Measurements from ENCODE around the gene EDEM3. TPM values are rescaled to one million over a fixed set of nuclear protein-coding genes. Genes with fewer than 3 reads are reported as not detected.

EDEM3 gene
- total RNA-seq, 3 donors from 2014 or later (not counting 1 experiment from before 2014, with no cell fraction given), result 8.9 to 15.4 (median 15.1) TPM

DNA sequence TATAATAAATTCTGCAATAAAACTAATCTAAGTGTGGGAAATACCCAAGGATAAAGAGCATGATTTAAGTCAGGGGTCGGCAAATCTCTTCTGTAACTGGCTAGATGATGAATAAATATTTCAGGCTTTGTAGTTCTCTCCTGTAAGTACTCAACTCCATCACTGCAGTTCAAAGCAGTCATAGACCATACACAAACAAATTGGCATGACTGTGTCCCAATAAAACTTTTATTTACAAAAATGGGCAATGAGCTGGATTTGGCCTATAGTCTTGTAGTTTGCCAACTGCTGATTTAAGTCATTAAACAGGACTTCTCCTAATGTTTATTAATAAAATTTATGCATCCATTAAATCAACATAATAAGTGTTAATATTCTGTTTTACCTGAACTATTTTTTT, 49.4 kb downstream of the EDEM3 start:
- Mint-ChIP-seq H3K9me3 (no peaks in the 10 kb centered on the region), H3K4me1 (no peaks in the 10 kb centered on the region), H3K4me3 (no peak overlapping the region), H3K27me3 (ENCODE audit: low read depth in 2 of 2) (no peaks in the 10 kb centered on the region), H3K27ac (no peak overlapping the region), H3K36me3 (peaks cover 33% of the 10 kb centered on the region)
- DNase-seq (no peak), ATAC-seq (no peak)
- no peaks in the 10 kb centered on the region for H3K9me3 ChIP-seq (ENCODE audit: control insufficient read depth, insufficient read depth, low read length)
- 100% methylated on average over 1 of the region's 1 CpG for WGBS (ENCODE audit: insufficient coverage)
- H3K36me3 ChIP-seq (ENCODE audit: control insufficient read depth, insufficient read depth, low read length), result peaks cover 83% of the 10 kb centered on the region
- TF ChIP-seq CTCF (IDR thresholded peaks at IDR 0.05), result no peak
- no peaks in the 10 kb centered on the region for H3K4me1 ChIP-seq (ENCODE audit: control insufficient read depth, insufficient read depth, low read length)
- no peak overlapping the region for H3K4me3 ChIP-seq (ENCODE audit: low read length)
- H3K27ac ChIP-seq (ENCODE audit: low read length), result no peak overlapping the region
- intact Hi-C loops (cut with micrococcal nuclease), result no loop called here
- H3K27me3 ChIP-seq (ENCODE audit: control insufficient read depth, insufficient read depth, low read length), result no peaks in the 10 kb centered on the region

GRCh38 chr1:184701816-184702215, 52.8 kb downstream of the EDEM3 start:
- H3K36me3 Mint-ChIP-seq, result peaks cover 20% of the 10 kb centered on the region
- no peak for DNase-seq
- Histone ChIP-seq H3K9me3 (ENCODE audit: control insufficient read depth, insufficient read depth, low read length) (no peaks in the 10 kb centered on the region), H3K4me1 (ENCODE audit: control insufficient read depth, insufficient read depth, low read length) (no peaks in the 10 kb centered on the region), H3K36me3 (ENCODE audit: control insufficient read depth, insufficient read depth, low read length) (peaks cover 63% of the 10 kb centered on the region), H3K4me3 (ENCODE audit: low read length) (no peak overlapping the region), H3K27me3 (ENCODE audit: control insufficient read depth, insufficient read depth, low read length) (no peaks in the 10 kb centered on the region), H3K27ac (ENCODE audit: low read length) (no peak overlapping the region)
- H3K4me1 Mint-ChIP-seq, result peaks cover 5 to 7% of the 10 kb centered on the region in 2 donors
- no peak for ATAC-seq
- H3K9me3 Mint-ChIP-seq, result no peaks in the 10 kb centered on the region
- no peak overlapping the region for H3K27ac Mint-ChIP-seq
- WGBS (ENCODE audit: insufficient coverage), result 100% methylated on average over 1 of the region's 1 CpG
- TF ChIP-seq CTCF (IDR thresholded peaks at IDR 0.05), result no peak
- no peak overlapping the region for H3K4me3 Mint-ChIP-seq
- intact Hi-C loops (cut with micrococcal nuclease), result no loop called here
- no peaks in the 10 kb centered on the region for H3K27me3 Mint-ChIP-seq (ENCODE audit: low read depth in 2 of 2)

GRCh38 chr1:184698969-184699368, 55.7 kb downstream of the EDEM3 start:
- no peak for DNase-seq
- no peak overlapping the region for H3K4me3 ChIP-seq (ENCODE audit: low read length)
- no peaks in the 10 kb centered on the region for H3K9me3 ChIP-seq (ENCODE audit: control insufficient read depth, insufficient read depth, low read length)
- Mint-ChIP-seq H3K27ac (peak overlapping the region in 1 of 2 donors; percentile 31), H3K27me3 (ENCODE audit: low read depth in 2 of 2) (no peaks in the 10 kb centered on the region), H3K36me3 (peaks cover 24% of the 10 kb centered on the region), H3K4me1 (peaks cover 5 to 7% of the 10 kb centered on the region in 2 donors), H3K9me3 (no peaks in the 10 kb centered on the region), H3K4me3 (no peak overlapping the region)
- H3K27ac ChIP-seq (ENCODE audit: low read length), result no peak overlapping the region
- TF ChIP-seq CTCF (IDR thresholded peaks at IDR 0.05), result no peak
- H3K36me3 ChIP-seq (ENCODE audit: control insufficient read depth, insufficient read depth, low read length), result peaks cover 58% of the 10 kb centered on the region
- H3K27me3 ChIP-seq (ENCODE audit: control insufficient read depth, insufficient read depth, low read length), result no peaks in the 10 kb centered on the region
- no peak for ATAC-seq
- no peaks in the 10 kb centered on the region for H3K4me1 ChIP-seq (ENCODE audit: control insufficient read depth, insufficient read depth, low read length)
- intact Hi-C loops (cut with micrococcal nuclease), result no loop called here
- 67% methylated on average over 1 of the region's 1 CpG for WGBS (ENCODE audit: insufficient coverage)

DNA sequence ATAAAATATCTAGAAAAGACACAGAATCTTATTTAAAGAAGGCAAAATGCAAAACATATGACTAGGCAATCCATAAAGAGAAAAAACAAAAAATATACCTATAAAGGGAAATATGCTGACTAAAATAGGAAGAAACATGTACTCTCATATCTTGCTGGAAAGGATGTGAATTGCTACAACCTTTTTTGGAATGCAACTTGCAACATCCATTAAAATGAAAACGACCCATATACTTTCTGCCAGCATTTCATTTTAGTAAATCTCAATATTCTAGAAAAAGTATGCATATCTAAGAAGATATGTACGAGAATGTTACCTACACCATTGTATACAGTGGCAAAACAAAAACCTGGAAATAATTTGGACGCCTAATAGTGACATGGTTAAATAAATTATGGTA, 56.6 kb downstream of the EDEM3 start:
- H3K4me3 Mint-ChIP-seq, result no peak overlapping the region
- TF ChIP-seq CTCF (IDR thresholded peaks at IDR 0.05), result no peak
- Histone ChIP-seq H3K36me3 (ENCODE audit: control insufficient read depth, insufficient read depth, low read length) (peaks cover 57% of the 10 kb centered on the region), H3K4me1 (ENCODE audit: control insufficient read depth, insufficient read depth, low read length) (no peaks in the 10 kb centered on the region), H3K9me3 (ENCODE audit: control insufficient read depth, insufficient read depth, low read length) (no peaks in the 10 kb centered on the region), H3K27me3 (ENCODE audit: control insufficient read depth, insufficient read depth, low read length) (no peaks in the 10 kb centered on the region), H3K27ac (ENCODE audit: low read length) (no peak overlapping the region), H3K4me3 (ENCODE audit: low read length) (no peak overlapping the region)
- H3K4me1 Mint-ChIP-seq, result peaks cover 5 to 7% of the 10 kb centered on the region in 2 donors
- peaks cover 32% of the 10 kb centered on the region for H3K36me3 Mint-ChIP-seq
- intact Hi-C loops (cut with micrococcal nuclease), result no loop called here
- WGBS (ENCODE audit: insufficient coverage), result 100% methylated on average over 1 of the region's 3 CpGs
- ATAC-seq (no peak), DNase-seq (no peak)
- H3K27me3 Mint-ChIP-seq (ENCODE audit: low read depth in 2 of 2), result no peaks in the 10 kb centered on the region
- no peaks in the 10 kb centered on the region for H3K9me3 Mint-ChIP-seq
- no peak overlapping the region for H3K27ac Mint-ChIP-seq

Measured in natural killer cell (primary cell).